LNCaP clone FGC (cell line): ENCODE data around the gene FBN1.

Experiments used
- DNase-seq: peaks from one replicate; pipeline ENCODE4 v3.0.0-alpha.2; 2011; ENCODE audit warnings: low read depth
- H3K4me3 ChIP-seq: 2 replicates; pipeline ENCODE4 v1.5.1; 2011; ENCODE audit warnings: mild to moderate bottlenecking, low read depth, low read length, control low read depth
- TF ChIP-seq, protein P1 (sequence below): IDR thresholded peaks from 2 replicates; pipeline ENCODE4 v1.5.1; 2012; ENCODE audit warnings: mild to moderate bottlenecking; ENCODE audit not compliant: control insufficient read depth, insufficient read depth; ENCODE audit errors: extremely low read depth

FBN1 gene

DNA sequence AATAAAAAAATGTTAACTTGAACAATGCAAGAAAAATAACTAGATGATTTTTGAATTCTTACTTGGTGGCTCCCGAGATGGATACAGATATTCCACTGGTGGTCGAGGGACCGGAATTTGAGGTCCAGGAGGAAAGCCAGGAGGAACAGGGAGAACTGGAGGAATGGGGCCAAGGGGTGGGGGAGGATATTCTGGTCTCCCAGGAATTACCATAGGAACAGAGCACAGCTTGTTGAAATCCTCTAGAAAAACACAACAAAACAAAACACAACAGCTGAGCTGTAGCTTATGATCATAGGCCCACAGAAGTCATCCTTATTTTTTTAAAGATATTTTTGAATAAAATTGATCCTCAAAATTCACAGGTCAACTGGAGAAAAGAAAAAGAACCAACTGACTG lies 129.4 kb downstream of the FBN1 start:
- DNase-seq: no peak
- H3K4me3 ChIP-seq: no peak overlapping the region
- TF ChIP-seq, protein P1, sequence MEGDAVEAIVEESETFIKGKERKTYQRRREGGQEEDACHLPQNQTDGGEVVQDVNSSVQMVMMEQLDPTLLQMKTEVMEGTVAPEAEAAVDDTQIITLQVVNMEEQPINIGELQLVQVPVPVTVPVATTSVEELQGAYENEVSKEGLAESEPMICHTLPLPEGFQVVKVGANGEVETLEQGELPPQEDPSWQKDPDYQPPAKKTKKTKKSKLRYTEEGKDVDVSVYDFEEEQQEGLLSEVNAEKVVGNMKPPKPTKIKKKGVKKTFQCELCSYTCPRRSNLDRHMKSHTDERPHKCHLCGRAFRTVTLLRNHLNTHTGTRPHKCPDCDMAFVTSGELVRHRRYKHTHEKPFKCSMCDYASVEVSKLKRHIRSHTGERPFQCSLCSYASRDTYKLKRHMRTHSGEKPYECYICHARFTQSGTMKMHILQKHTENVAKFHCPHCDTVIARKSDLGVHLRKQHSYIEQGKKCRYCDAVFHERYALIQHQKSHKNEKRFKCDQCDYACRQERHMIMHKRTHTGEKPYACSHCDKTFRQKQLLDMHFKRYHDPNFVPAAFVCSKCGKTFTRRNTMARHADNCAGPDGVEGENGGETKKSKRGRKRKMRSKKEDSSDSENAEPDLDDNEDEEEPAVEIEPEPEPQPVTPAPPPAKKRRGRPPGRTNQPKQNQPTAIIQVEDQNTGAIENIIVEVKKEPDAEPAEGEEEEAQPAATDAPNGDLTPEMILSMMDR: no peak

- DNase-seq: no peak
- TF ChIP-seq, protein P1: no peak
- no peak overlapping the region for H3K4me3 ChIP-seq
Measured at GRCh38 chr15:48515500-48515899, 130.0 kb downstream of the FBN1 start.

GRCh38 chr15:48514103-48514816 lies 131.2 kb downstream of the FBN1 start:
- TF ChIP-seq, protein P1: no peak
- DNase-seq: no peak
- H3K4me3 ChIP-seq: no peak overlapping the region

GRCh38 chr15:48510976-48511375 lies 134.5 kb downstream of the FBN1 start:
- DNase-seq: no peak
- TF ChIP-seq, protein P1: no peak

DNA sequence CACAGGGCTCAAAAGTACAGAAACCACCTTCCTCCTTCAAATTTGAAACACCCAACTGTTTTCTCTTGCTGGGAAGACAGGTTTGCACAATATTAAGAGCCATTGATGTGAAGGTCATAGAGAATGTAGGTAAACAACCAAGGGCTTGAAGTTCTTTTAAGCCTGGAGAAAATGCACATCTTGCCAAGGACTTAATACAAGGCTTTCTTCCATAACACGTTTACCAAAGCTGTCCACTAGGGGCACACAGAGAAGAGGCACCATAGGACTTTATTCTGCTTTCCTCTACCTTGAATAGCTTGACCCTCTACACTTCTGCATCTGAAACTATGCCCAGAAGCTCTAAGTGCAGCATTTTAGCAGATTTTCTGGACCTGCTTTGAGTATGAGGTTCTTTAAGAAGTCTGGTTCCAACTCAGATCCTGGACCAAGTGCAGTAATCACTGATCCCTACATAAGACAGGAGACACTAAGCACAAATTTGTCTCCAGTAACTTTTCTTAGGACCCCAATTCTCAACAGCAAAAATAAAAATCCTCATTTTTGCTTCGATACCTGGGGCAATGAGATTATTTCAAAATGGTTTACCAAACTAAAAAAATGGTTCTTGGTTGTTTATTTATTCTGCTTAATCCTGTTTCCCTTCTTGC lies 138.0 kb downstream of the FBN1 start:
- TF ChIP-seq, protein P1: peak; percentile 55
- DNase-seq: peak; percentile 90
- H3K4me3 ChIP-seq: no peak overlapping the region

More at GRCh38 chr15:48510976-48511375, 134.5 kb downstream of the FBN1 start:
- no peak overlapping the region for H3K4me3 ChIP-seq

DNA sequence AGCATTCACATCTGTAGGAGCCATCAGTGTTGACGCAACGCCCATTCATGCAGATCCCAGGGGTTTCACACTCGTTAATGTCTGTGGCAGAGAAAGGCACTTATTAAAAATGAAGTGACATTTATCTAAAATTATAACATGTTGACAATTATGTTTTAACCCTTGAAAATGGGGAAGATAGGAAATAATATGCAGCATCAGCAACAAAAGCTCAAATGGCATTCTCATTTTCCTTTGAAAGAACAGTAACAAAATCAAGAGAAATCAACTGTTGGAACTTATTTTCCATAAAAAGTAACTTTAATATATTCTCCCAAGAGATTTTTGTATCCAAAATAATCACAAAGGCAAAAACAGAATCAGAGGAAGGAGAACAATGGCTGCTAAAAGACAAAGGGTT lies 140.4 kb downstream of the FBN1 start:
- no peak for DNase-seq
- TF ChIP-seq, protein P1: no peak
- no peak overlapping the region for H3K4me3 ChIP-seq
